Ovary (tissue), 3 donors: Measurements from ENCODE around the gene ACTL6B.

Experiments used
- EP300 ChIP-seq: sonication (generic); formaldehyde crosslinking; IDR thresholded peaks from one replicate; pipeline ENCODE4 v1.6.1; 2017; ENCODE audit warnings: antibody characterized with exemption
- TF ChIP-seq, protein P1 (sequence below), 3 donors: fragments of 450-650 bp in 2 of 3; fragments of 200-600 bp in 1 of 3; IDR thresholded peaks; one replicate each; pipeline versions ENCODE4 v1.5.1 to v1.8.0; 2016 to 2022; ENCODE audit warnings: antibody characterized with exemption in 3 of 3, mild to moderate bottlenecking in 1 of 3
- donor health status: DM: no; HTN: no; CAD: no.

- TF ChIP-seq, protein P1, sequence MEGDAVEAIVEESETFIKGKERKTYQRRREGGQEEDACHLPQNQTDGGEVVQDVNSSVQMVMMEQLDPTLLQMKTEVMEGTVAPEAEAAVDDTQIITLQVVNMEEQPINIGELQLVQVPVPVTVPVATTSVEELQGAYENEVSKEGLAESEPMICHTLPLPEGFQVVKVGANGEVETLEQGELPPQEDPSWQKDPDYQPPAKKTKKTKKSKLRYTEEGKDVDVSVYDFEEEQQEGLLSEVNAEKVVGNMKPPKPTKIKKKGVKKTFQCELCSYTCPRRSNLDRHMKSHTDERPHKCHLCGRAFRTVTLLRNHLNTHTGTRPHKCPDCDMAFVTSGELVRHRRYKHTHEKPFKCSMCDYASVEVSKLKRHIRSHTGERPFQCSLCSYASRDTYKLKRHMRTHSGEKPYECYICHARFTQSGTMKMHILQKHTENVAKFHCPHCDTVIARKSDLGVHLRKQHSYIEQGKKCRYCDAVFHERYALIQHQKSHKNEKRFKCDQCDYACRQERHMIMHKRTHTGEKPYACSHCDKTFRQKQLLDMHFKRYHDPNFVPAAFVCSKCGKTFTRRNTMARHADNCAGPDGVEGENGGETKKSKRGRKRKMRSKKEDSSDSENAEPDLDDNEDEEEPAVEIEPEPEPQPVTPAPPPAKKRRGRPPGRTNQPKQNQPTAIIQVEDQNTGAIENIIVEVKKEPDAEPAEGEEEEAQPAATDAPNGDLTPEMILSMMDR (IDR thresholded peaks at IDR 0.05) = no peak
- TF ChIP-seq EP300 = no peak
Measured at GRCh38 chr7:100694098-100694745, 38.0 kb upstream of the ACTL6B start, which contains the start of gene GIGYF1.
